Stimulated activated CD8-positive, alpha-beta memory T cell treated with anti-CD3 and anti-CD28 coated beads, Interleukin-2, amount 100 ng/mL, for 1 hour (primary cell): ENCODE data around the gene RAB10.

Source experiments
- DNase-seq, 2 donors: peaks; one replicate each; pipeline ENCODE4 v3.0.0-alpha.2; 2020; ENCODE audit warnings: low read depth in 2 of 2

RAB10 gene

GRCh38 chr2:26178746-26179436, 145.0 kb downstream of the RAB10 start:
- no peak for DNase-seq

- no peak for DNase-seq
Observed at GRCh38 chr2:26179446-26179913, 145.6 kb downstream of the RAB10 start.

GRCh38 chr2:26182441-26182840, 148.6 kb downstream of the RAB10 start:
- DNase-seq, result no peak

GRCh38 chr2:26182887-26183630, 149.2 kb downstream of the RAB10 start:
- no peak for DNase-seq

- DNase-seq, result no peak
Observed at GRCh38 chr2:26184121-26184520, 150.2 kb downstream of the RAB10 start.

GRCh38 chr2:26184555-26185303, 150.8 kb downstream of the RAB10 start:
- DNase-seq, result peak; percentile 74

- no peak for DNase-seq
Observed at GRCh38 chr2:26185304-26185928, 151.5 kb downstream of the RAB10 start.

GRCh38 chr2:26185954-26186770, 152.3 kb downstream of the RAB10 start:
- DNase-seq, result no peak
